Measurements from ENCODE around the gene ERP27.

ERP27 gene

DNA sequence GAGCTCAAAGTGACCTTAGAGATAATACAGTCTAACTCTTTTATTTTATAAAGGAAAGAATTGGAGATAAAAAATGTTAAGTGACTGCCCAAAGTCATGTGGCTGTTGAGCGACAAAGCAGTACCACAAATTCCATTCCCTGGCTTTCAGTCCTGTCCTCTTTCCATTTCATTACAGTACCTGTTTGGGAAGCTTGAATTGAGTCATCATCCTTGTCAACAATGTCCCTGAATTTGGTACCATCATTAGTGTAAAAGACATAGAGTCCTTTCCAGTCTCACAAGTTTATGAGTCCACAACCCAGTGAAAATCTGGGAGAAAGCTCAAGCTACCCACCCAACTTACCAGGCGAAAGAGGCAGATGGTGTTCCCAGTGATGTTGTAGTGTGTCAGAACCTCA, 3.8 kb downstream of the ERP27 start:
- DNase-seq: no peak

DNA sequence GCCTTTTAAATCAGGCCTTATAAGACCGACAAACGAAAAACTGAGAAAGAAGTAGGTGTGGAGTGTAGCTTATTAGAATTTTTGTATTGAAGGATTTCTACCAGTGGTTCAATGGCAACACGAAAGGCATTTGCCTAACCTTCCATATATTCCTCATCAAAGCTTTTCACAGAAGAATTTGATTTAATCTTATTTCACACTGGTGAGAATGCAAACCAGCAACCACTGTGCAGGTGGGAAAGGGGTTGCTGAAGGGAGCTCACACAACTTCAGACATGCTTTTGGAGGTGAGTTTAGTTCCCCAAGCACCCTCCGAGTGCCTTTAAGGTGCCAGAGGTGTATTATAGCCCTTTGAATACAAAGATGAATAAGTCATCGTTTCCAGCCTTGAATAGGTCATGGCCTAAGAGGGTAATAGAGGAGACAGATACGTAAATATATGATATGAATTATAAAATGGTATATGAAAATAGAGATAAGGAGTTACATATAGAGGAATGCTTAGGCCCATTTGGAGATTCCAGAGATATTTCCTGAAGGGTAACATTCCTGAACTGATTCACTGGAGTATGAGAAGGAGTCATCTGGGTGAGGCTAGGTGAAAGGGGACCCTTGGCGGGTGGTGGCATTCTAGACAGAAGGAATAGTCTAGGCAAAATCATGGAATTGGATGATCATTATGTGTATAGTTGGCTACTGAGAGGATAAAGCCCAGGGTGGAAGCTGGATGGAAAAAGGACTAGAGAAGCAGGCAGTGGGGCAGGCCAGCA, 6.4 kb downstream of the ERP27 start:
- no peak for DNase-seq

DNA sequence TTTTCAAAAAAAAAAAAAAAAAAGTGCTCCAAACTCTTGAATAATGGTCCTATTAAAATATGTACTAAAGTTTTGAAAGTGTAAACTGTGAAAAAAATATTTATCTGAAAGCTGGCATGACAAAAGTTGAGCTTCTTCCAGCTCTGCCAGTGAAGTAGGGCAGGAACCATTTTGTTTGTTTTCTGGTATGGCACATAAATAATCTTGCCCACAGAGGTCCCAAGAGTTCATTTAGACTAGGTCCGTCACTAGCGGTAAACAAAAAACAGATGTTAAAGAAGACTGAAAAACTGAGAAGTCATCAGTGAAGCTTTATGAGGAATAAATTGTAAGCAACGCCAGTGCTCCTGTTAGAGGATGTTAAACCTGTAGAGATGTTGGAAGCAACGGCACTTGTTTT, 7.0 kb downstream of the ERP27 start:
- DNase-seq: no peak

DNA sequence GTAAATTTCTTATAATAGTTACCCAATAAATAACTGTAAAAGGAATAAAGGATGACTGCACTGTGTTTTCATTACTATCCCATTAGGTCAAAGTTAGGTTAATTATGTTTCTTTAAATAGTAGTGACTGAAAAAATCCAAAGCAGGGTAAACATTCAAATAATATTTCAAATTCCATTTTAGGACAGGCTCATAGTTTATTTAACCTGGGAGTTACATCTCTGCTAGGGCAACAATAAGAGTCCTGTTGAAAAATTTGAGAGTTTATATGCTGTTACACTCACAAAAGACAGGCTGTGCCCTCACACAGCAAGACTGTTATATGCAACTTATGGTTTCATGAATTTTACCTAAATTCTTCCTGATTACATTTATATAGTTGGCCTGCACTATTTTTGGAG, 8.0 kb downstream of the ERP27 start:
- no peak for DNase-seq

DNA sequence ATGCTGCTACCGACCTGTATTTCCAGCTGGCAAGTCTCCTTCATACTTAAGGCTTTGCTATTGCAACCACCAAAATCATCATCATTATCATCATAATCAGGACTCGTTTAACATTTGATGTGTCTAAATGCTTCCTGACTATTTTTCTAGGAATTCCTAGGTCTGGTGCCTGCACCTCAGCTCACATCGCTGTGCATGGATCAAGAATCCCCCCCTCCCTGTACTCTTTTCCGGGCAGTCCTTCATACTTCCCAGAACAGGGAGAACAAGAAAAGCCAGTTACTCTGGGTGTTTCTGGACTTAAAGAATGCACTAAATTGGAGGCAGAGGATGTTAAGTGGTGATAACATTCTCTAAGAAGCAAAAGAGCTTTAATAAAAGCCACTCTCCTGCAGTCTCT, 9.4 kb downstream of the ERP27 start:
- no peak for DNase-seq

DNA sequence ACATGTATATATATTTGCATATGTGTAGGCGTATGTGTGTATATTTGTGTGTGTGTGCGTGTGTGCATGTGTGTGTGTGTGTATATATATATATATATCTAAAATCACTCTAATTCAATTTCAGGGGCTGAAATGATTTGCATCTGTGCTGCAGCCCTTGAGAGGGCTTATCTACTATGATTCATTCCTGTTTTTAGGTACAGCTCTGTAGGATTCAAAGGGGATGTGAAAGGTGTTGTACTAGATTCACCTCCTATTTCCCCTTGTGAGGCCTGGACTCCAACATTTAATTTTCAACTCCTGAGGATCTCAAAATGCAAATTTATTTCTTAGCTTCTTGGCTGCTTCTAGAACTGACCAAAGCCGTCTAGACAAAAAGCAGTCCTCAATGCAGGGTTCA, 11.1 kb downstream of the ERP27 start:
- DNase-seq: no peak

DNA sequence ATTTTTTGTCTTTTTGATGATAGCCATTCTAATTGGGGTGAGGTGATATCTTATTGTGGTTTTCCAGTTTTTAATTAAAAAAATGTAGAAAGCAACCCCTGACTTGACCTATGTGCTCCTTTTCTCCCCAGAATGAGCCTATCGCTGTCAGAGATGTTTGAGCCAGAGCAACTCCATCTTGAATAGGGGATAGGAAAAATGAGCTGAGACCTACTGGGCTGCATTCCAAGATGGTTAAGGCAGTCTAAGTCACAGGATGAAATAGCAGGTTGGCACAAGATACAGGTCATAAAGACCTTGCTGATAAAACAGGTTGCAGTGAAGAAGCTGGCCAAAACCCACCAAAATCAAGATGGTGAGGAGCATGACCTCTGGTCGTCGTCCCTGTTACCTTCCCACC, 13.8 kb downstream of the ERP27 start:
- DNase-seq: no peak

DNA sequence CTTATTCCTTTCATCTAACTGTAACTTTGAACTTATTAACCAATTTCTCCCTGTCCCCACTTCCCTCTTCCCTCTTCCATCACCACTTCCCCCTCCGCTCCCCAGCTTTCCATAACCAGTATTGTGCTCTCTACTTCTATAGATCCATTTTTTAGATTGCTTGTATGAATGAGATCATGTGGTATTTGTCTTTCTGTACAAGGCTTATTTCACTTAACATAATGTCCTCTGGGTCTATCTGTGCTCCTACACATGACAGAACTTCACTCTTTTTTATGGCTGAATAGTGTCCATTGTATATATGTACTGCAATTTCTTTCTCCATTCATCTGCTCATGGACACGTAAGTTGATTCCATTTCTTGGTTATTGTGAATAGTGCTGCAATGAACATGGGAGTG, 14.4 kb downstream of the ERP27 start:
- DNase-seq: no peak

DNA sequence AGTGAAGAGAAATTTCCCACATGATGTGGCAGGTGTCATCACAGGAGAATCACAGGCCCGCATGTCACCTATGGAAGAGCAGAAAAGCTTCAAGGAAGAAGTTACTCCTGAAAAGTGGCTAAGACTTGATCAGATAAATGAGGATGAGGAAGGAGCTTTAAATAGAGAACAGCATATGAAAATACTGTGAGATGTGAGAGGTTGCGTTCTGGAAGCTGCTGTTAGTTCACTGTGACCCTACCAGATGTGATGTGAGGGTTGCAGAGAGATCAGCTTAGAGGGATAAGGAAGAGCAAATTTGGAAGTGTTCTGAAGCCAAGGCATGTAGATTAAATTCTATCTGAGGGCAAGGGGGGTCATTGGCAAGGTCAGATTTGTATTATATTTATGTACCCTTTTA, 17.1 kb downstream of the ERP27 start:
- DNase-seq: no peak

DNA sequence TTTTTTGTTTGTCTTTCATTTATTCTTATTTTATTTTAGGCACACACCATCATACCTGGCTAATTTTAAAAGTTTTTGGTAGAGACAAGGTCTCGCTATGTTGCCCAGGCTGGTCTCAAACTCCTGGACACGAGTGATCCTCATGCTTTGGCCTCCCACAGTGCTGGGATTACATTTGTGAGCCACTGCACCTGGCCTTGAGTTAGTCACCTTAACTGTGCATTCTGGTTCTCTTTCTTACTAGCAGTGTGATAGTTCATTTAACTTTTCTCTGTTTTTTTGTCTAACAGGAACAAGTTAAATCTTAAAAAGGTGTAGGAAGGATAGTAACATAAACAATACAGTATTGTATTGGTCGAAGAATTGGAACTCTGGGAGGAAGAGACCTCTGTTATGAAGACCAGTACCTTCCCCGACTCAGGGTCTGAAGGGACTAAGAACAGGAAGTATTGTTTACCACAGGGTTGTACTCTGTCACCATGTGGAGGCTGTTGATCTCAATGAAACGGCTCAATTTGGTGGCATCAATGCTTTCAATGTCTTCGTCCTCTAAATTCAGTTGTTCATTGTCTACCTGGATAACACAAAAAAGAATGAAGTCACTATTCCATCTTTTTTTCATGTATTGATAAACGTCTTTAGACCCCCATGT, 17.7 kb downstream of the ERP27 start:
- no peak for DNase-seq

DNA sequence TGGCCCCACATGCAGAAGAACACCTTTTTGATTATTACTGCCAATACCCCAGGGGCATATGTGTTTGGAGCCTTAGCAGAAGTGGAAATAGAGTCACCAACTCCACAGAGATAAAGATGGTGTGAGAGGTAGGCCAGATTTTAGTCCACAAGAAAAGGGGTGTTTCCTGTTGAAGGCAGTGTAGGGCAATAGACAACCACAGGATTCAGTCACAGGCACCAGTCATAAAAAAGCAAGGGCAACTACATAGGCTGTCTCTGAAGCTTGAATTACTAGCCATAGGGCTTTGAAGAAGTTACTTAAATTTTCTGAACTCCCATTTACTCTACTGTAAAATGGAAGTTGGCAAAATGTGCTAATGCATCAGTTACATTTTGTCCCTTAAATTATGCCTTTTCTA, 18.9 kb downstream of the ERP27 start:
- no peak for DNase-seq

DNA sequence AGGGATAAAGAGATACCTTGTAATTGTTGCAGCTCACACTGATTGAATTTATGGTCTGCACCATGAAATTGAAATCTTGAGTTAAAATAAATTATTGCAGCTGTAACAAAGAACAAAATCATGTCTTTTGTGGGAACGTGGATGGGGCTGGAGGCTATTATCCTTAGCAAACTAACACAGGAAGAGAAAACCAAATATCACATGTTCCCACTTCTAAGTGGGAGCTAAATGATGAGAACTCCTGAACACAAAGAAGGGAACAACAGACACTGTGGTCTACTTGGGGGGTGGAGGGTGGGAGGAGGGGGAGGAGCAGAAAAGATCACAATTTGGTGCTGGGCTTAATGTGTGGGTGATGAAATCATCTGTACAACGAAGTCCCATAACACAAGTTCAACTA, 22.6 kb downstream of the ERP27 start:
- DNase-seq: no peak

DNA sequence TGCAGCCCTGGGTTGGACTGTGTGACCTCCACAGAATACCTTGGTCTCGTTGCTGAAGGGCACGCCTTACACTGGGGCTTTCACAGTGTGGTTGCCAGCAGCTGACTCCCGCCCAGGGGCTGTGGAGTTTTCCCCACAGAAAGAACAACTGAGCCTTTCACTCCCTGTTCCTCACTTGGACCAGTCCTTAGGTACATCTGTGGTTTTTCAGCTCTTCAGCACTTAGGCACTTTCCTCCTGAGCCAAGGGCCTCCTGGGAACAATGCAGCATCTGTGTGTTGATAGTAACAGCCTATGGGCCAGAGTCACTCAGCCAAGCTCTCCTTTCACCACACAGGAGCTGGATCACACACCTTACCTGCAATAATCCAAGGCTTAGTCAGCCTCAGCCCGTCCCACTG, 25.0 kb downstream of the ERP27 start:
- DNase-seq: no peak

DNA sequence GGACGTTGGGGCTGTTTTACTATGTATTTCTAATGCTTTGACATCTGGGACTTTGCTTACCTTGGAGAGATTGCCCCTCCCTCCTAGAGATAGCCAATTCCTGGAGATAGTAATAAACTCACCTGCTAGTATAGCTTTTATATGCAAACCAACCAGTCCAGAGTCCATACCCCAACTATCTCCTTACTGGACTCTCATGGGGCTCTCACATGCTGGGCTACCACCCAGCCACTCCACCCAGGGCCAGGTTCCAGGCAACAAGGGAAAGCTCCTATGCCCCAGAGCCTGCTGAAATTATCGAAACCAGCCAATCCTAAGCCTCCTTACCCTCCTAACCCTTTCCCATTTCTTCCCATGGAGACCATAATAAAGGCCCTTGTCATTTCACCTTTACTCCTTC, 27.2 kb downstream of the ERP27 start:
- DNase-seq: no peak

DNA sequence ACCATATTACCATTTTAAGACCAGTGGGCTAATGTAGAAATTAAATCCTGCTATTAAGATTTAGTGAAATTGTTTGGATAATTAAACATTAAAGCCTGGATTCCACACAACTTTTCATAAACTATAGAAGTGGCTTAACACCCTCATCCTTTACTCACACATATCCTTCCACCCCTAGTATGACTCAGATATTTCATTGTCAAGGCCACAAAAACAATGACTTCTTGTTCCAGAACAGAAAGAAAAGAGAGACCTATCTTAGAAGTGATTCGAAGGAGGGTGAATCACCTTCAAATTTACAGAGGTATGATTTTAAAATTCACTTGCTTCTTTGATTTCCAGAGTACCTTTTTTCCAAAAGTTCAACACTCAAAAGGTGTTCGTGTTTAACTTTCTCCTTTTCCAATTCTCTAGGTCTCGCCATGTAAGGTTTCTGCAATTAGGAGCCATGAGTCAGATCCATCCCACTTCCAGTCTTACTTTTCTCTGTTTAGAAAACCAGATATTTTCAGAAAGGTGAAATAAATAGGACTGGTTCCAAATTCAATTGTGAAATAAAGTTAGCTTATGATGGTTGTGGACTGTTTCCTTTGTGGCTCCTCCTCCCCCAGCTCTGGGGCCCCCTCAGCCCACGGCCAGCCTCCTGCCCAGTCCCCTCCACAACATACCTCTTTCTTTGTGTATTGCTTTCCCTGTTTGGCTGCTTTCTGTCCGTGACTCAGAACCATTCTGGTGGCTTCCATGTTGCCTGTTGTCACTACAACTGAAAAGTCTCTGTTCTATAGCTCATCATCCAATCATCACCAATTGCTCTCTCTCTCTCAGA, 28.0 kb downstream of the ERP27 start:
- no peak for DNase-seq

DNA sequence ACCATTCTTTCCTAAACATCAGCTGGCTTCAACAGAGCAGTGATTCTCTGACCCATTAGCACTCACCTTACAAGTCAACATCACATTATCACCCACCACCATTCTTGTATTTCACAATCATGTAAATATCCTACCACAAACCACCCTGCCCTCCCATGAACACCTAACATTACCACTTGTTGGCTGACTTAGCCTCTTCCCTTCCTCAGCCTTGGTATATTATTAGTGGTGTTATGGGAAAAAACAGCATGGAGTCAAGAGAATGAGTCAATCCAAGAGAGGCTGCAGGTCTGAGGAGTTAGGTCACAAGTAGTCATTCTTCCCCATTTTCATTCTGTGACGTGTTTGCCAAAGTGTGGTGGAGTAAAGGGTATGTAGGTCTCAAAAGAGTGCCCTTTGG, 30.4 kb downstream of the ERP27 start:
- no peak for DNase-seq

DNA sequence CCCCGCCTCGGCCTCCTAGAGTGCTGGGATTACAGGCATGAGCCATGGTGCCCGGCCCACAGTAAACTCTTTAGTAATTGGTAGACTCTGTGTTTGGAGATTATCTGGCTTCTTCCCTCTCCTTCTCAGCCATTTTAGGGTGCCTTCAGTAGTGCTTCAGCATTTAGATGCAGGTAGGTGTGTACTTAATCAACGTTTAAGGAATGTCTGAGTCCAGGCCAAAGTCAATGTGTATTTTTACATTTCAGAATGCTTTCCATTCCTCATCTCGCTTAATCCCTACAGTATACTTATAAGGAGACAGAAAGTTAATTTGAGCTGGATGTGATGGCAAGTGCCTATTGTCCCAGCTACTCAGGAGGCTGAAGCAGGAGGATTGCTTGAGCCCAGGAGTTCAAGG, 32.2 kb downstream of the ERP27 start:
- no peak for DNase-seq

DNA sequence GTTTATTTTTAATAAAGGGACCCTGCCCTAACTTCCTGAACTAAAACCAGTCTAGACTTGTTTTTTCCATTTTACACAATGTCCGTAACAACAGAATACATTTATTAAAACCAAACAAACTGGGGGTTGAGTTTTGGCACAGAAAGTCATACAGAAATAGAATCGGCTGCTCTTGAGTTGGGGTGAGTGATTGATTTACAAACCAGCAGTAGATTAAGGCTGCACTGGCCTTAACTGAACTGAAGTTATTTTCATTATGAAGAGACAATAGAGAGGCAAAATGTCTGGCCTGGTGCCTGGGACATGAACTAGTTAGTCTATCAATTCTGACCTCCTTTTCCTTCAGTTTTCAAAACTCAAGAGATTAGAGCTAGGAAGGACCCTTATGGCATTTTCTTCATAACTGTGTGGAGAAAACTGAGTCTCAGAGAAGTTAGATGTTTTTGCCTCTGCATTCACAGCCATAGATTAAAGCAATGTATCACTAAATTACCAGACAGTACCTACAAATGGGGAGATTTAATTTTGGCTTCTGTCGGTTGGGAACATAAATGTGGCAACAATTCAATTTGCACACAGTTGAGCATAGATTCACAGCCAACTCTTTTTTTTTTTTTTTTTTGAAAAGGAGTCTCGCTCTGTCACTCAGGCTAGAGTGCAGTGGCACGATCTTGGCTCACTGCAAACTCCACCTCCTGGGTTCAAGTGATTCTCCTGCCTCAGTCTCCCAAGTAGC, 32.9 kb downstream of the ERP27 start:
- no peak for DNase-seq

DNA sequence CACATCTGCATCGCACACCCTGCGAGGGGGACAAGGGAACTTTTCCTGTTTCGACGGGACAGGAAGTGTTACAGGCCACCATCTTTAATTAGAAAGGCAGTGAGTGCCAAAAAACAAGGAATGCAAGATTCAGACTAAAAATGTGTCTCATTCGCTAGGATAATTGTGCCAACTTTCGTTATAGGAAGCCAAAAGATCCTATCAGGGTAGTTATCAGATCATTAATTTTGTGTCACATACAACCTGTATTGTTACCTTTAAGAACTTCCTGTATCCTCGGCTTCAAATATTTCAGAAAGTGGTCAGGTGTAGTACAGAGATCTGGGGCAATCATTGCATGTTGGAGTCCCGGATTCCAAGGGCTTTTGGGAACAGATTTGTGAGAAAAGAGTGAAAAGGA, 33.5 kb downstream of the ERP27 start:
- DNase-seq: no peak

DNA sequence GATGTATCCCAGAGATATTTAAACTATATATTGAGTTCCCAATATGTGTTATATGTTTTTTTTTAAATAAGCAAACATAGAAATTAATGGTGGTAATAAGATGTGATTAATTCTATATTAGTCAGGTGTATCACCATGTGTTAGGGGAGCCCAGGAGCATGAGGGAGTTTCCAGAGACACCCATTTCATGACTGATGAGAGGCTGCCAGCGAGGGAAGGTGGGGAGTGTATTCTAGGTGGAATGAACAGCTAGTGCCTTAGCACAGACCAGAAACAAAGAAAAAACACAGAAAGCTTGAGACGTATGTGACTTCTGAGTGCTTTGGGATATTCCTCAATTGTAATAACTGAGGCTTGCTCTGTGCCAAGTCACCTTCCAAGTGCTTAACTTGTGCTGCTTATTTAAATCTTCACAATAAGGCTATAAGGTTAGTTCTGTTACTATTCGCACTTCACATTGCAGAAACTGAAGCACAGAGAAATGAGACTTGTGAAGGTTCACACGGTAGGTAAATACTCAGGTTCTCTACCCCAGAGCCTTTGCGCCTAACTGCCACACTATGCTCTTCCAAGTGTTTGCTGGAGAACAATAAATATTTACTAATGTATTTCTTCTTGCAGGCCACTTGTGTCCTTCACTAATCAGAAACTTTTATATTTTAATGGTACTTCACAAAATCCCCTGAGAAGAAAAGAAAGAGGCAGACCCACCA, 34.8 kb downstream of the ERP27 start:
- no peak for DNase-seq

DNA sequence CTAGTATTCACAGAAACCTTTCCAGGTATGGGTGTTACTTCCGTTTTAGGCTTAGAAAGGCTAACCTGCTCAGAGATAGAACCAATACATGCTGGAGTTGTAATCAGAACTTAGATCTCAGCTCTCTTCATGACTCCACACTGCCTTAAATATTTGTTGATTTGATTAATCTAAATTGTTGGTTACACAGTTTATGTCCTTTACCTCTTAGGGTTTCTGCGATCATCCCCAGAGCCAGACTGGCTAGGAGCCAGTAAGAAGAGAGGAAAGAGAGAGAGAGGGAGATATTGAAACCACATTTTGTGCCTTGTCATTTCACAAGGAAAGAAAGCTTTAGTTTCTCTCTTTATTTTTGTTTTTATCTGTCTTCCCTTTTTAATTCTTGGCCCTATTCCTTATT, 35.9 kb downstream of the ERP27 start:
- no peak for DNase-seq

DNA sequence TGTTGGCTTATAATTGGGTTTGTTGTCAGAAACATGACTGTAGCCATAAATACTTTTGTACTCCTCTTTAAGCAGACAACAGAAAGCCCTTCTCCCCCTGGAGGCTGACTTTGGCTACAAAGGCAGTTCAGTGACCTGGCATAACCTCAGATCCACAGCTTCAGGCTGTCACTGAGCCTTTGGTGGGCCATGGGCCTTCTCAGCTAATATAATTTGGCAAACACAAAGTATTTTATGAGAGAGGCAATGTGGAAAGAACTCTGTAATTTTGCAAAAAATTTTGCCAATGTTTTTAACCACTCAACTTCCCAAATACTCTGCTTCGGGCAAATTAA, 37.1 kb downstream of the ERP27 start:
- no peak for DNase-seq

Data from GDM1 (cell line).